MM.1S (cell line): ENCODE measurements around the gene HOXD1.

ENCODE experiments used
- CTCF ChIP-seq: fragments of 300-600 bp; sonication (generic); IDR thresholded peaks from 2 replicates; pipeline ENCODE4 v1.5.1; 2016; ENCODE audit warnings: antibody characterized with exemption, low read length, mixed read lengths
- EZH2 ChIP-seq: fragments of 300-600 bp; sonication (generic); optimal IDR thresholded peaks from 2 replicates; pipeline ENCODE3; 2017; ENCODE audit warnings: low read depth, mild to moderate bottlenecking, antibody characterized with exemption, low read length, mixed read lengths
- EZH2phosphoT487 ChIP-seq: fragments of 300-600 bp; sonication (generic); IDR thresholded peaks from 2 replicates; pipeline ENCODE4 v1.6.1; 2018; ENCODE audit warnings: antibody characterized with exemption, low read length

GRCh38 chr2:176157499-176158185, 30.8 kb upstream of the HOXD1 start:
- TF ChIP-seq CTCF = no peak
- TF ChIP-seq EZH2 = no peak
- TF ChIP-seq EZH2phosphoT487 = no peak
